CD14-positive monocyte (primary cell): ENCODE results near the gene FALEC. TPM values are rescaled to one million over a fixed set of nuclear protein-coding genes. Genes with fewer than 3 reads are reported as not detected.

ENCODE experiments used
- DNase-seq, 3 donors: peaks; one replicate each; pipeline ENCODE4 v3.0.0-alpha.2; 2011 to 2022
- H2AFZ ChIP-seq: 2 replicates; pipeline ENCODE4 v1.6.0; 2012; ENCODE audit warnings: mild to moderate bottlenecking, low read depth, low read length, inconsistent platforms; ENCODE audit not compliant: insufficient read depth, poor library complexity, severe bottlenecking
- H3K27ac ChIP-seq, 2 donors: 1 replicate in 1 of 2; 2 replicates in 1 of 2; pipeline ENCODE4 v1.5.1; 2012 to 2013; ENCODE audit warnings: low read length in 2 of 2, control low read depth in 1 of 2, inconsistent platforms in 1 of 2, low read depth in 1 of 2, mild to moderate bottlenecking in 1 of 2
- H3K27me3 ChIP-seq, 2 donors: one replicate each; pipeline versions ENCODE4 v1.6.0 to v1.6.1; 2011 to 2013; ENCODE audit warnings: low read length in 2 of 2; ENCODE audit not compliant: control insufficient read depth in 2 of 2, insufficient read depth in 2 of 2
- H3K36me3 ChIP-seq, 2 donors: replicated peaks in 1 of 2; 1 replicate in 1 of 2; 2 replicates in 1 of 2; pipeline versions ENCODE4 v1.5.1 to v1.6.1; 2012 to 2013; ENCODE audit warnings: low read length in 2 of 2, control low read depth in 1 of 2, inconsistent platforms in 1 of 2, mild to moderate bottlenecking in 1 of 2; ENCODE audit not compliant: insufficient read depth in 2 of 2, control insufficient read depth in 1 of 2
- H3K4me1 ChIP-seq, 2 donors: 1 replicate in 1 of 2; 2 replicates in 1 of 2; pipeline versions ENCODE4 v1.5.1 to v1.6.1; 2012 to 2013; ENCODE audit warnings: low read length in 2 of 2, control low read depth in 1 of 2, inconsistent platforms in 1 of 2, mild to moderate bottlenecking in 1 of 2, moderate library complexity in 1 of 2; ENCODE audit not compliant: insufficient read depth in 2 of 2, control insufficient read depth in 1 of 2
- H3K4me2 ChIP-seq: replicated peaks from 2 replicates; pipeline ENCODE3; 2012; ENCODE audit warnings: low read length, moderate library complexity, mild to moderate bottlenecking; ENCODE audit not compliant: poor library complexity, severe bottlenecking; ENCODE audit errors: extremely low read depth
- H3K4me3 ChIP-seq, 3 experiments: fragments of 200-600 bp in 1 of 3; sonication (generic) in 1 of 3; replicated peaks in 1 of 3; 1 replicate in 2 of 3; 2 replicates in 1 of 3; pipeline ENCODE4 v1.5.1; 2011 to 2013; ENCODE audit warnings: low read length in 3 of 3, mild to moderate bottlenecking in 3 of 3, control low read depth in 2 of 3, low read depth in 2 of 3, inconsistent platforms in 1 of 3, moderate library complexity in 1 of 3
- H3K79me2 ChIP-seq: 2 replicates; pipeline ENCODE4 v1.6.0; 2012; ENCODE audit warnings: mild to moderate bottlenecking, control low read depth, inconsistent platforms, low read length, moderate library complexity; ENCODE audit not compliant: insufficient read depth
- H3K9ac ChIP-seq: 2 replicates; pipeline ENCODE4 v1.6.0; 2017; ENCODE audit warnings: low read length, mild to moderate bottlenecking; ENCODE audit not compliant: insufficient read depth, poor library complexity, severe bottlenecking
- H3K9me3 ChIP-seq, 2 donors: replicated peaks in 1 of 2; 1 replicate in 1 of 2; 2 replicates in 1 of 2; pipeline versions ENCODE4 v1.5.1 to v1.6.1; 2012 to 2013; ENCODE audit warnings: low read length in 2 of 2, control low read depth in 1 of 2; ENCODE audit not compliant: control insufficient read depth in 1 of 2, insufficient read depth in 1 of 2
- H4K20me1 ChIP-seq: 2 replicates; pipeline ENCODE4 v1.6.0; 2012; ENCODE audit warnings: mild to moderate bottlenecking, low read length, control low read depth, moderate library complexity; ENCODE audit not compliant: insufficient read depth
- H3K27ac Mint-ChIP-seq, 7 donors: one replicate each; pipeline ENCODE4 v1.8.0; 2020; ENCODE audit warnings: mild to moderate bottlenecking in 7 of 7, mixed read lengths in 7 of 7, moderate library complexity in 6 of 7, inconsistent platforms in 2 of 7
- H3K27me3 Mint-ChIP-seq, 3 donors: one replicate each; pipeline ENCODE4 v1.8.0; 2021 to 2022; ENCODE audit warnings: low read depth in 3 of 3, mild to moderate bottlenecking in 3 of 3, mixed read lengths in 3 of 3, moderate library complexity in 3 of 3, inconsistent platforms in 1 of 3
- H3K36me3 Mint-ChIP-seq, 2 donors: one replicate each; pipeline ENCODE4 v1.8.0; 2020; ENCODE audit warnings: mixed read lengths in 2 of 2, inconsistent platforms in 1 of 2, mild to moderate bottlenecking in 1 of 2
- H3K4me1 Mint-ChIP-seq: one replicate; pipeline ENCODE4 v1.8.0; 2020; ENCODE audit warnings: mild to moderate bottlenecking, mixed read lengths
- H3K4me3 Mint-ChIP-seq, 2 donors: one replicate each; pipeline ENCODE4 v1.8.0; 2020; ENCODE audit warnings: mild to moderate bottlenecking in 2 of 2, mixed read lengths in 2 of 2, moderate library complexity in 1 of 2
- H3K9me3 Mint-ChIP-seq, 7 donors: one replicate each; pipeline ENCODE4 v1.8.0; 2020 to 2022; ENCODE audit warnings: mixed read lengths in 7 of 7, mild to moderate bottlenecking in 6 of 7, moderate library complexity in 6 of 7, inconsistent platforms in 2 of 7
- CTCF ChIP-seq: fragments of 200-600 bp; IDR thresholded peaks from one replicate; pipeline ENCODE4 v1.8.0; 2022; ENCODE audit warnings: antibody characterized with exemption, mild to moderate bottlenecking
- WGBS: methylation state at CpG from one replicate; pipeline ENCODE4 v1.1.5; 2013; ENCODE audit warnings: missing lambda C conversion rate; ENCODE audit not compliant: insufficient coverage; 5-methylcytosine and 5-hydroxymethylcytosine counted together
- intact Hi-C, 2 donors: fragments of 100-400 bp; cut with micrococcal nuclease; formaldehyde crosslinking; loops; one replicate each; pipeline versions ENCODE4 v1.15.0 to v1.15.1; 2023
- polyA plus RNA-seq, 3 donors: library from polyadenylated mRNA; depleted of rRNA in 1 of 3; unstranded in 2 of 3; stranded (reverse) in 1 of 3; fragments of 300-500 nt in 2 of 3; fragments of >200 nt in 1 of 3; fragmentation: Illumina TruSeq in 2 of 3; gene quantifications; 1 replicate in 2 of 3; 2 replicates in 1 of 3; pipeline ENCODE4 v1.2.3, GENCODE V29; 2012 to 2021

The FALEC gene
- polyA plus RNA-seq, 3 donors: not detected

DNA sequence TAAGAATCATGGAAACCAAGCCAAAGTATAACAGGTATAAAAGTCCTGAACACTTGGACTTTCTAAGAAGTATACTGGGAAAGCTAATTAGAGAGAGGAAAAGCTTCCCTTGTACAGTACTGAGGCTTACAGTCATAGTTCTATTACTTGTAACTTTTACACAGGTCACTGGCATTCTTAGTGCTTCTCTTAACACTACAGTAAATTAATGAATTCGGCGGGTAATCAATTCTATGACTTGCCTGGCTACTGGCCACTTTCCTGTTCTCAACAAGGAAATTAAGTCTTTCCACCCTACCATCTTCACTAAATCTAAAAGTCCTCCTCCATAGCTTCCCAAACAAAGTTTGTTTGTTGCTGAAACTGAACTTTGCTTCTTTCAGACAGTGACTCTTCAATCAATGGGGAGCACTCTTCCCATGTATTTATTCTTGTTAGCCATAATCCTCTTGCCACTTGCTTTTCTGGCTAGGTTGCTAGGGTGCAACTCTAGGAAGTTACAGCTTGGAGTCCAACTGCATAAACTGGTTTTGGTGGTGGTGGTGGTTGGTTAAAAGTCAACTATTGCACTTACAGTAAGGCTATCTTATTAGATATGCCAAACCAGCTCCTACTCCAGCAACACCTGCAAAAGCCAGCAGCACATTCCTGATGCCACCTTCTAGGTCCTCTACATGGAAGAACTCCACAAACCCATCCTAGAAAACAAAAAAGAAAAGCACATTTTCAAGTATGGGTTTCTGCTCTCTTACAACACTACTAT is 61.4 kb downstream of the FALEC start:
- TF ChIP-seq CTCF: no peak
- H3K4me3 Mint-ChIP-seq: peak overlapping the region; percentile 96 to 99
- peaks cover 92% of the 10 kb centered on the region for H3K79me2 ChIP-seq
- peaks cover 75% of the 10 kb centered on the region for H4K20me1 ChIP-seq
- H3K36me3 Mint-ChIP-seq: peaks cover 61 to 72% of the 10 kb centered on the region in 2 donors
- H3K4me1 ChIP-seq: peaks cover 33 to 62% of the 10 kb centered on the region in 2 donors
- peaks cover 0 to 14% (median 2%) of the 10 kb centered on the region in 3 donors for H3K27me3 Mint-ChIP-seq
- peaks cover 50 to 65% of the 10 kb centered on the region in 2 donors for H3K36me3 ChIP-seq
- H3K4me2 ChIP-seq: peak overlapping the region; percentile 92
- peak overlapping the region; percentile 100 for H3K9ac ChIP-seq
- no peaks in the 10 kb centered on the region for H3K27me3 ChIP-seq
- no peak overlapping the region for H2AFZ ChIP-seq
- H3K27ac ChIP-seq: peak overlapping the region; percentile 31 to 97
- H3K9me3 ChIP-seq: no peaks in the 10 kb centered on the region
- peaks cover 5 to 18% (median 12%) of the 10 kb centered on the region in 7 donors for H3K9me3 Mint-ChIP-seq
- 48% methylated on average over 2 of the region's 2 CpGs for WGBS
- peak overlapping the region; percentile 81 to 100 (median 100) for H3K4me3 ChIP-seq
- H3K4me1 Mint-ChIP-seq: peaks cover 55% of the 10 kb centered on the region
- H3K27ac Mint-ChIP-seq: peak overlapping the region; percentile 76 to 99 (median 98)
- intact Hi-C loops: loop anchor here (1.0 to 5.0 kb wide), 3 partner anchors 12 to 35 kb away; no protein-coding TSS in a partner anchor
- no peak for DNase-seq

DNA sequence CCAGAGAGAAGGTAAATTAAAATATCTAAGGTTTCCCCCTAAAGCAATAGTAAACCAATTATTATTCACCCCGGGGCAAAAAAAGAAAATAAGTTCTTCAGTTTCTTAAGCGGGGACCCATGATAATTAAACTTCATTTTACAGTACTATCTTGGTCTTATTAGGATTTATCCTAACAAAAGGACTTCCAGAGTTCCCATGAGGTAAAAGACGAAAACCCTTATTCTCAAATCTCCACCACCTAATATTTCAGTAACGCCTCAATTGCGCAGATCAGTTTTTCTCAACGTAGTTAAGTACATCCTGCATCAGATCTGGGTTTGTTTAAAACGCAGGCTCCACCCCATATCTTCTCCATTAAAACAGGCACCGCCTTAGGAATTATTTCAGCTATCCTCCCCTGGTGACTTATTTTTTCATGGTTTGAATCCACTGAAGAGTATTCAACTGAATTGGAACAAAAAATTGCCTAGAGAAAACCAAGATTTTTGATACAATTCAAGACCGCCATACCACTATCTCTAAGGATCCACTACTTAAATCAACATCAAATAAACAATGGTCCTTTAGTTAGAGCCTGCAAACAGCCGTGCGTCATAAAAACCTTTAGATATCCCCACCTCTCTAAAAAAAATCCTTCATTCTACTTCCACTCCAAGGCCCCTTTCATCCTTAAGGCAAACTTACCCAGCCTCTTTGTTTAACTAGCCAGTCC is 62.2 kb downstream of the FALEC start:
- peaks cover 55% of the 10 kb centered on the region for H3K4me1 Mint-ChIP-seq
- peak in 1 of 3 donors; percentile 10 for DNase-seq

More for the DNA sequence above, 62.2 kb downstream of the FALEC start:
- Histone ChIP-seq H2AFZ (no peak overlapping the region), H3K9me3 (no peaks in the 10 kb centered on the region), H3K4me3 (peak overlapping the region; percentile 81 to 100 (median 100)), H3K79me2 (peaks cover 89% of the 10 kb centered on the region), H3K36me3 (peaks cover 46 to 58% of the 10 kb centered on the region in 2 donors), H3K27ac (peak overlapping the region; percentile 91 to 97), H3K4me2 (peak overlapping the region; percentile 92), H3K4me1 (peaks cover 37 to 62% of the 10 kb centered on the region in 2 donors), H4K20me1 (peaks cover 67% of the 10 kb centered on the region), H3K9ac (peak overlapping the region; percentile 100), H3K27me3 (no peaks in the 10 kb centered on the region)
- peak overlapping the region; percentile 96 to 99 for H3K4me3 Mint-ChIP-seq
- H3K36me3 Mint-ChIP-seq: peaks cover 56 to 65% of the 10 kb centered on the region in 2 donors
- H3K27me3 Mint-ChIP-seq: peaks cover 0 to 11% (median 2%) of the 10 kb centered on the region in 3 donors
- H3K27ac Mint-ChIP-seq: peak overlapping the region; percentile 97 to 99 (median 98)
- TF ChIP-seq CTCF: no peak
- intact Hi-C loops: loop anchor here (1.0 to 5.0 kb wide), 5 partner anchors 12 to 51 kb away; partner anchors contain the start of gene ENSA (in 1 of the 2)
- 4% methylated on average over 3 of the region's 11 CpGs for WGBS
- H3K9me3 Mint-ChIP-seq: peaks cover 5 to 18% (median 12%) of the 10 kb centered on the region in 7 donors
